ENCODE data around the gene NUTF2.

Gene NUTF2

DNA sequence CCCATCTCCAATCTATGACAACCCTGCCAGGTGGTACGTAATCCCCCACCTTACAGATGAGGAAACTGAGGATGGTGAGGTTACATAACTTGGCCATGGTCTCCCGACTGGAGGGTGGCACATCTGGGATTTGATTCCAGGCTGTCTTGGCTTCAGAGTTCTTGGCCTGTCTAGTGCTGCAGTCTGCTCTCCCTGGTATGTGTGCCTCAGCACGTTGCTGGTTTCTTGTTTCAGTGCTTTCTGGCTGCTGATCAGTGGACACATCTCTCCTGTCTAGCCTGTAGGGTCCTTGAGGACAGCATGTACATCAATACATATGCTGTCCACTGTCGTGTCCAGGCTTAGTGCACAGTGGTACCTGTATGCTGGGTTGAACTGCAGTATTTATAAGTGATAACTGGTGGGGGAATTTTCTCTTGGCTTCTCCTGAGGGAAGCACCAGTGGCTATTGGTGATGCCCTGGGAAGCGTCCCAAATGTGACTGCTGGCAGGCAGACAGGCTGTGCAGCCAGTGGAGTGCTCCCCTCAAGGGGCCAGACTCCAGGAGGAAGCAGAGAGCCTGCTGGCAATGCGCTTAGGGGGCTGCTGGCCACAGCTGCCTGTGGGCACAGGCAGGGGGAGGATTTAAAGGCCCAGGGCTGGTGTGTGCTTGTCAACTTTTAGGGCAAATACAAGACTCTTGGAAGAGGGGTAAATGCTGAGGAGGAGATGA, 70.6 kb downstream of the NUTF2 start:
- peak in 49 of 58 donors; percentile 23 to 83 (median 57) for DNase-seq

DNA sequence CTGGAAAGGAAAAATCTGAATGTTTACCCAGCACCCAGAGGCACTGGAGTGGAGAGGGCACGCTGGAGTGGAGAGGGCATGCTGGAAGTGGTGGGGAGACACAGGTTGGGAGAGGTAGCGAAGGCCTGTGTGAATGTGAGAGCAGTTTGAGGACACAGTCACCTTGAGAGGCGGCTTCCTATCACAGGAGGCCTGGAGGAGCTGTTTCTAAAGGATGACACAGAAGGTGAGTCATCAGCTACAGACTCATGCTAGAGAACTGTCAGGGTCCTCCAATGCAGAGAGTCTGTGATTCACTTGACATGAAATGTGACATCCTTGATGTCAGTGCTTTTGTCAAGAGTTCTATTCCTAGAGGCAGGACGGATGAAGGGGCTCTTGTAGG, 71.1 kb downstream of the NUTF2 start:
- DNase-seq: peak in 9 of 58 donors; percentile 21 to 62 (median 54)

DNA sequence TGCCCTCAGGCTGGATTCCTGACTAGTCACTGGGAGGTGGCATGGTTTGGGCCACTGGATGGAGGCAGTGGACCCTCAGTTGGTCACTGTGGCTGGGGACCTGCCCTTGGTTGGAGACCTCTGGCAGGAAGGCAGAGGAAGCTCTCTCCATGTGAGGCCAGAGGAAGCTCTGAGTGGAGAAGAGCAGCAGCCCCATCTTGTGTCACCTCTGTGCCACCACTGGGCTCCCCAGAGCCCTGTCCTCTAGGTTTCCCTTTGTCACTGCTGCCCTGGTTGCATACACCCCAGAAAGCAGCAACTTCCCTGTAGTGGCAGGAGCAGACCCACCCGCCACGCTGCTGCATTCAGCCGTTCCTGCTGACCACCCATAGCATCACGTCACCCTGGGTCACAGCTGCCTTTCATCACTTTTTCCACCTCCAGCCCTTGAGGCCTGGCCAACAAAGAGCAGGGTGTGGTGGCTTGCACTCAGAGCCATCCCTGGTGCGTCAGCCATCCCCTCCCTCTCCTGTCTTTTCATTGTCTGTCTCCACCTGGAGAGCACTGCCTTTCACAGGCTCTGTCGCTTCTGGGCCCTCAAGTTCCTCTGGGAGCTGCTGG, 73.0 kb downstream of the NUTF2 start:
- DNase-seq: no peak
